ELR (cell line): ENCODE measurements around the gene LY86.

Experiments used
- DNase-seq: peaks from one replicate; pipeline ENCODE4 v3.0.0-alpha.2; 2015; ENCODE audit warnings: low read depth

The LY86 gene

DNA sequence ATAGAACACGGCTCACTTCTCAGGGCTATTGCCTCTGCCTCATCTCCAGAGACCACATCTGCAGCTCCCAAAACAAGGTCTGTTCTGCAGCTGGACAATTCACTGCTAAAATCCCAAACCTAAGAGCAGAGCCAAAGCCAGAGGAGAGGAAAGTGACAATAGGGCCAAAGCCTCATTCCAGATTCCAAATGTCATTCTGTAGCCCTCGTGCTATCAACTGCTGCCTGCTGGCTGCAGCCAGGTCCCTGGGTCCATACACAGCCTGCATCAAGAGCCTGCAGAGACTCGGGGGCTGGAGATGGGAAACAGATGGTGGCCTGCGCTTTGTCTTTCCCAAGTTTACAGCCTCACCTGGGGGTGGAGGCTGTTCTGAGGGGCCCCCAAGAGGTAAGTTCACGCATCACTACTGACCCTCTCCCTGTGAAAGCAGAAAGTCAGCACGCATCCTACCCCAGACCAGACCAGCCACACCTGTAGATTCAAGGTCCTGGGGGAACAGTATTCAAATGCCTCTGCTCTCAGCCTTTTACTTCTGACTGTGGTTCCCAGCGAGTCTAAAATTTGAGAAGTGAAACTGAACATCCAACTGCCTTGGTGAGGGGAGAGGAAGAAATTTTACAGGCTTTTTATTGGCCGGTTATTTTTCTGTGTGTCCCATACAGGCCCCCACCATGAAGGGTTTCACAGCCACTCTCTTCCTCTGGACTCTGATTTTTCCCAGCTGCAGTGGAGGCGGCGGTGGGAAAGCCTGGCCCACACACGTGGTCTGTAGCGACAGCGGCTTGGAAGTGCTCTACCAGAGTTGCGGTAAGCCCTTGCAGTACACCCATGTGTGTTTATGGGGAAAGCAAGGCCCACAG, at the start of gene LY86:
LY86 (plus strand) TSS at position 657 of the 860 bp plus-strand sequence; CDS start at position 672, 15 bp downstream.
- DNase-seq, result no peak

GRCh38 chr6:6539036-6539435, 49.5 kb upstream of the LY86 start:
- DNase-seq, result no peak

DNA sequence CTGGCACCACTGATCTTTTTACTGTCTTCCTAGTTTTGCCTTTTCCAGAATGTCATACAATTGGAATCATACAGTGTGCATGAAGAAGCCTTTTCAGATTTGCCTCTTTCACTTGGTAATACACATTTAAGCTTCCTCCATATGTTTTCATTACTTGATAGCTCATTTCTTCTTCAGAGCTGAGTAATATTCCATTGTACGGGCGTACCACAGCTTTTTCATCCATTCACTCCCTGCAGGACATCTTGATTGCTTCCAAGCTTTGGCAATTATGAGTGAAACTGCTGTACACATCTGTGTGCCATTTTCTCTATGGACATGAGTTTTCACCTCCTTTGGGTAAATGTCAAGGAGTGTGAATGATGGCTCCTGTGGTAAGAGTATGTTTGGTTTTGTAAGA, 46.2 kb upstream of the LY86 start:
- no peak for DNase-seq

- no peak for DNase-seq
Observed at GRCh38 chr6:6543181-6543879, 45.2 kb upstream of the LY86 start.

DNA sequence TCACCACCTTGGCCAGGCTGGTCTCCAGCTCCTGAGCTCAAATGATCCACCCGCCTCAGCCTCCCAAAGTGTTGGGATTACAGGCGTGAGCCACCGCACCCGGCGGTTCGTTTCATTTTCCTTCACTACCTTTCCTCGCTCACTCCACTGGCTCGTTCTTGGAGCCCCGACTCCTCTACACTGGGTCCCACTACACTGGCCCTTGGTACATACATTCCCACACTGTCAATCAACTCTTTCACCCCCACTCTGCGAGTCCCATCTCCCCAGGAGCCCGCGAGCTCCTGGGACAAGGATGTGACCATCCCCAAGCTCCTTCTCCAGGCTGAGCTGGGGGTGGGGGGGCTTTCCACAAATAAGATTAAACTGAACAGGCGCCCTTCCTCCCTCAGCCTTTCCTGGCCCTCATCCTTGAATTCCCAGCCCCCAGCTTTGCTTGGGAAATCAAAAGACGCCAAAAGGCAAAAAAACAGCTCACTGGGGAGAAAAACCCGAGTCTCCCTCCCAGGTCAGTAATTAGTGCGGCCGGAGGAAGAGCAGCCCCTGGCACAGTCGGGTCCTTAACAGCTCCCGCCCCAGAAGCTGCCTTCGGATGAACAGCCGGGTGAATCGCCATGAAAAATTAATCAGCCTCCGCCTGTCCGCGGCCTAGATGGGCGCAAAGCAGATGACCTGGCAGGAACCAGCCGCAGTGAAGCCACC, 42.8 kb upstream of the LY86 start:
- no peak for DNase-seq

GRCh38 chr6:6546318-6547109, 42.0 kb upstream of the LY86 start:
- no peak for DNase-seq

DNA sequence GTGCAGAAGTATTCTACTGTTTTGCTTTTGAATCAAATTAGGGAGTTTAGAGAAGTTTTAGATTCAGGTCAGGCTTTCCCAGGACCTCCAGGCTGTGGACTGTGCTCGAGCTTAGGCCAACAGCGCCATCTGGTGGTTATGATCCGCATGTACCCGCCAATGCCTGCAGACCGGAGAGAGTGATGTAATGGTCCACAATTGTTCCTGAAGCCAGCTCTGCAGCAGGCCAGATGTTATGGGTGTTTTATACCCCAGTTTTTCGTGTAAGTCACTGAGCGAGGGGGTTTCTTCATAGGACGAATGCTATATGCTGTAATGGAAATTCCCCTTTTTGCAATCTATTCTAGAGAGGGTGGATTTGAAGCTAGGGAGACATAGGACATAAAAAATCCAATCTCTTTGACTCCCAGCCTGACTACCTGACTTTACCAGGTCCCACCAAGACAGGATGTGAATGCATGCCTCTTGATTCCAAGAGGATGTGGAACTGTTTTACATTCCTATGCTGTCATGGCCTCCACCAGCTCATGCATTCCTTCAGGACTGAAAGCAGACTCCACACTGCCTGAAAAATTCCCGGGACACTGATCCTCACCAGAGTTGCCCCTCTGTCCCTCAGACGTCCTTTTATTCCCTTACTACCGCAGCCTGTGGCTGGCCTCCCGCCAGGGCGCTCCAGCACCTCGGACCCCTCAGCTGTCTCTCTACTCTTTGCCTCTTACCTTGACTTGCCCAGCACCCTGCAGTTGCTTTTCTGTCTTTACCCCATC, 41.2 kb upstream of the LY86 start:
- peak; percentile 58 for DNase-seq

DNA sequence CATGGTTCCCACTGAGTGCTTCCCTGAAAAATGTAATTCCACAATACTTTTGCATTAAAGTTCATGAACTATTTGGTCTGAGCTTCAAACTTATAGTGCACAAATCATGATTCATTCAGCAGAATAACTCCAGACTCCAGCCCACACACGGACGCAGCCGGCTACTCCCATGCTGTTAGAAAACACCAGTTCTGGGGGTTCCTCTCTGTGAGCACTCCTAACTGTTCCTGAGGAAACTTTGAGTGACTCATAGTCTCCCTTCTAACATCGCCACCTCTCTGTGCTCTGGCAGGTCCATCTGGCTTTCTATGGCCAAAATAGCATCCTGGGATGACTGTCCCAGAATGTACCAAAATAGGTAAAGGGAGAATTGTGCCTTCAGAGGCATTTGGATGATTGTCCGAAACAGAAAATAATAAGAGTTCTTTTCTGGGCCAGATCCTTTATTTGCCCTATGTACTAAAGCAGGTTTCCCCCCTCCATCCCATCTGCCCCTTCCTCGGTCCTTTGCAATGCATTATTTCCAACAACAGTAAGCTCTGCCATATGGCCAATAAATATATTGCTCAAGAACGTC, 32.3 kb upstream of the LY86 start:
- DNase-seq, result no peak

- peak; percentile 35 for DNase-seq
Observed at GRCh38 chr6:6556738-6557503, 31.6 kb upstream of the LY86 start.

DNA sequence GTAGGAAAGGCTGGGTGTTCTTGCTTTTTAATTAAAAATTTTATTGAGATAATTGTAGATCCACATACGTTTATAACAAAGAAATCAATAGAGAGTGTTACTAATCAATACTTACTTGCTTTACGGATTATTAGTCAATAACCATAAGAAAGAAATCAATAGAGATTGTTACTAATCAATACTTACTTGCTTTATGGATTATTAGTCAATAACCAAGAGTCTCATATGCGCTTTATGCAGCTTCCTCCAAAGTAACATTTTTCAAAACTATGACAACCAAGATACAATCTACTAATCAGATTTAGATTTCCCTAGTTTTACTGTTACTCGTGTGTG, 31.0 kb upstream of the LY86 start:
- no peak for DNase-seq

- DNase-seq, result no peak
Observed at GRCh38 chr6:6557886-6558285, 30.6 kb upstream of the LY86 start.

- DNase-seq, result no peak
Observed at GRCh38 chr6:6559994-6560570, 28.4 kb upstream of the LY86 start.

GRCh38 chr6:6560909-6561308, 27.6 kb upstream of the LY86 start:
- no peak for DNase-seq

- DNase-seq, result no peak
Observed at GRCh38 chr6:6564154-6564553, 24.4 kb upstream of the LY86 start.

DNA sequence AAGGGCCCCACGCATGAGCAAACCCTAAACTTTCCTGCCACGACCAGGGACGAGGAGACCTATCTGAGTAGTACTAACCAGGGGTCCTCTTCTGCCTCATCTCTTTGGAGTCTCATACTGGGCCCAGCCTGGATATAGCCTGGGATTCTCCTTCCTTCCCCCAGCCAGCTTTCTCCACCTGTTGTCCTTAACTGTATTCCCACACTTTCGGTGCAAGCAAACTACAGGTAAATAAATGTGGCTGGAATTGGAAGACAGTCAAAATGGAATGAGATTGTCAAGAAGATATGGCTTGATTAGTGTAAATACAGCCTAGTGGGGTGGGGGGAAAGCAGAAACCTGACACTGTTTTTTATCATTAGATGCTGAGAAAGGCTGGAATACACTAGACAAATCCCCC, 23.5 kb upstream of the LY86 start:
- no peak for DNase-seq

DNA sequence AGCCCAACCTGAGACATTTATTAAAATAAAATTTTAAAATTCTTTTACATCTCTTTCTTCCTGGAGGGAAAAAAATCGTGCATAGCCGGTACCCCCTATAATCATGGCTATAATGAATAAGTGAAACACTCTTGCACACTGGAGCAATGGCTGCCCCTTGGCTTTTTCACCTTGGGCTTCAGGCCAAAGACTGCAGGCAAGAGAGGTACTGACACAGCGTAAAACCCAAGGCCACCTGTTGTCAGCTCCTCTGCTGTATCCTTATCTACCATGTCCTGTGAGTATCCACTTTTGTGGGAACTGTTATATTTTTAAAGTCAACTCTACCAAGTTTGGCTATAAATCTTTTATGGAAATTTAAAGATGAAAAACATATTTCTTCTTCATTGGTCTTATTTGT, 23.0 kb upstream of the LY86 start:
- DNase-seq, result no peak

- DNase-seq, result no peak
Observed at GRCh38 chr6:6566766-6567165, 21.8 kb upstream of the LY86 start.

DNA sequence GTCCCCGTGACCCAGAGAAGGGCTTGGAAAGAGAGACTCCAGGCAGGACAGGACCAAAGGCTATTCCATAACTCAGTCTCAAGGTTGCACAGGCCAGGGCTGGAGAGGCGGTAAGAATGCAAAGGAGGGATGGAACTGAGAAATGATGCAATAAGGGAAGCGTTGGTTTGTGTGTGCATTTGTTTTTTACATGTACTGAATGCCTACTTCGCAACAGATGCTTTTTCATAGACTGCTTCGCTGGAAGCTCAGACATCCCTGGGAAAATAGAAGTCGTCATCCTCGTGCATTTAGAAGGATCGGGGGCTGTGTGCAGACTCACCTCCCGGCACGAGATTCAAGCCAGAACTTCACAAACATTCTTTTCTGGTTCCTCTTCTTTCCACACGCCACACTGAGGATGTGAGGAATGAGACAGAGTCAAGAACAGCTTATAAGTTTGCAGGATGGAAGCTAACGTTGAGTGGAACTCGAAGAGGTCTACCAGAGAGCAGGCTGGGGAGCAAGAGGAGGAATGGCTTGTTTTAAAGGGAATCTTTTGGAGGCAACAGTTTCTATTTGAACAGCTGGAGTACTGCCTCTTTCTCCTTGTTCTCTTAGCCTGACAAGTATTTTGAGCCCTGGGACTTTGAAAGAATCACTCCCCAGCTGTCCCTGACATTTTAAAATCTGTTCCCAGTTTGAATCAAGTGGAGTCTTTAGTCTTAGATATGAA, 19.3 kb upstream of the LY86 start:
- DNase-seq, result no peak

DNA sequence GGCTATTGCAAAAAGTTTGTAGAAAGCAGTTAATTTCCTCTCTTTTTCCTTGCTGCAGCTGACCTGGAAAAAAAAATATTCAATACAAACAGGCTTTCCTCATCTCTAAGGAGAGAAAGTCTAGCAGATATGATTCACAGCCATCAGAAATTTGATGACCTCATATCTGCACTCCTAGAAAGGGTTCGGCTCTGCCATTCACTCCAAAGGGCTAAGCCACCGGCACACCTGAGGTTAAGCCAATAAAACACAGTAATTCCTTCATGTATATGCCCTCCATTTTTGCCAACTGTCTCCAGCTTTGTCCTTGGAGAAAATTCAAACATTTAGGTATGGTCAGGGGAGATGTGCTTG, 18.7 kb upstream of the LY86 start:
- DNase-seq, result no peak
